ENCODE measurements around the gene PAN3.

Gene PAN3

GRCh38 chr13:28271056-28271840, 132.9 kb downstream of the PAN3 start:
- H3K27ac ChIP-seq = no peak overlapping the region
- TF ChIP-seq CTCF (conservative IDR thresholded peaks at IDR 0.05) = no peak

- peak overlapping the region; percentile 29; the same call in 1 of the 2 replicates for H3K27ac ChIP-seq
- TF ChIP-seq CTCF (conservative IDR thresholded peaks at IDR 0.05) = peak; percentile 24
Observed at GRCh38 chr13:28273919-28274318, 135.6 kb downstream of the PAN3 start.

- TF ChIP-seq CTCF (conservative IDR thresholded peaks at IDR 0.05) = no peak
- no peak overlapping the region for H3K27ac ChIP-seq
Observed at GRCh38 chr13:28282451-28282850, 144.1 kb downstream of the PAN3 start.

- no peak for TF ChIP-seq CTCF (conservative IDR thresholded peaks at IDR 0.05)
- no peak overlapping the region for H3K27ac ChIP-seq
Observed at GRCh38 chr13:28283600-28283999, 145.3 kb downstream of the PAN3 start.

GRCh38 chr13:28286263-28286662, 147.9 kb downstream of the PAN3 start:
- no peak for TF ChIP-seq CTCF (conservative IDR thresholded peaks at IDR 0.05)
- H3K27ac ChIP-seq = no peak overlapping the region

- TF ChIP-seq CTCF (conservative IDR thresholded peaks at IDR 0.05) = no peak
- no peak overlapping the region for H3K27ac ChIP-seq
Observed at GRCh38 chr13:28297341-28297740, 159.0 kb downstream of the PAN3 start.

- no peak for TF ChIP-seq CTCF (conservative IDR thresholded peaks at IDR 0.05)
- H3K27ac ChIP-seq = no peak overlapping the region
Observed at GRCh38 chr13:28299916-28300315, 161.6 kb downstream of the PAN3 start.

Measured in VCaP (cell line).